HL-60 (cell line): ENCODE measurements around the gene RNGTT.

Source experiments
- DNase-seq, 2 experiments: peaks; one replicate each; pipeline ENCODE4 v3.0.0-alpha.2; 2010 to 2020; ENCODE audit warnings: low read depth in 1 of 2, low spot score in 1 of 2
- H3K27ac ChIP-seq: fragments of 250-450 bp; sonication (Bioruptor Pico); replicated peaks from 2 replicates; pipeline ENCODE4 v1.5.1; 2020; ENCODE audit warnings: mild to moderate bottlenecking, moderate library complexity
- H3K27me3 ChIP-seq: fragments of 250-450 bp; sonication (Bioruptor Pico); 2 replicates; pipeline ENCODE4 v1.5.1; 2021; ENCODE audit warnings: mild to moderate bottlenecking, moderate library complexity; ENCODE audit not compliant: insufficient read depth, poor library complexity, severe bottlenecking
- H3K4me3 ChIP-seq: replicated peaks from 2 replicates; pipeline ENCODE4 v1.5.1; 2011; ENCODE audit warnings: mild to moderate bottlenecking, control low read depth, low read length; ENCODE audit not compliant: insufficient read depth
- CTCF ChIP-seq: IDR thresholded peaks from one replicate; pipeline ENCODE4 v1.5.1; 2011; ENCODE audit warnings: low read length, control low read depth, inconsistent platforms; ENCODE audit not compliant: insufficient read depth
- GABPA ChIP-seq: IDR thresholded peaks from 2 replicates; pipeline ENCODE4 v1.6.1; 2012; ENCODE audit warnings: low read depth
- POLR2AphosphoS5 ChIP-seq: IDR thresholded peaks from 2 replicates; pipeline ENCODE4 v1.6.1; 2012; ENCODE audit warnings: low read depth
- REST ChIP-seq: IDR thresholded peaks from 2 replicates; pipeline ENCODE4 v1.6.1; 2012; ENCODE audit warnings: low read depth; ENCODE audit not compliant: insufficient replicate concordance
- SPI1 ChIP-seq: IDR thresholded peaks from 2 replicates; pipeline ENCODE4 v1.6.1; 2012; ENCODE audit warnings: low read depth, mild to moderate bottlenecking, borderline replicate concordance

The RNGTT gene

GRCh38 chr6:88599571-88599970 is 363.8 kb downstream of the RNGTT start:
- Histone ChIP-seq H3K4me3 (no peak overlapping the region), H3K27ac (no peak overlapping the region), H3K27me3 (no peaks in the 10 kb centered on the region)
- TF ChIP-seq REST (no peak), SPI1 (no peak), POLR2AphosphoS5 (no peak), CTCF (no peak), GABPA (no peak)
- no peak for DNase-seq

- no peak for TF ChIP-seq POLR2AphosphoS5
- TF ChIP-seq CTCF, result no peak
- no peak for TF ChIP-seq SPI1
- TF ChIP-seq GABPA, result no peak
- TF ChIP-seq REST, result no peak
Observed at GRCh38 chr6:88596801-88597200, 366.6 kb downstream of the RNGTT start.

GRCh38 chr6:88588938-88589337 is 374.5 kb downstream of the RNGTT start:
- DNase-seq, result no peak
- no peak for TF ChIP-seq SPI1
- no peak for TF ChIP-seq GABPA
- TF ChIP-seq REST, result no peak
- no peak for TF ChIP-seq CTCF
- no peak for TF ChIP-seq POLR2AphosphoS5
- H3K4me3 ChIP-seq, result no peak overlapping the region
- no peak overlapping the region for H3K27ac ChIP-seq
- H3K27me3 ChIP-seq, result no peaks in the 10 kb centered on the region

More at GRCh38 chr6:88596801-88597200, 366.6 kb downstream of the RNGTT start:
- Histone ChIP-seq H3K27ac (no peak overlapping the region), H3K4me3 (no peak overlapping the region), H3K27me3 (no peaks in the 10 kb centered on the region)
- DNase-seq, result no peak
